ENCODE measurements around the gene ARHGAP24. TPM values are rescaled to one million over a fixed set of nuclear protein-coding genes. Genes with fewer than 3 reads are reported as not detected.
"Not testable (repeated sequence)": the region's sequence is repeated elsewhere in the genome, so short reads cannot be mapped to it uniquely, and the experiment has no call there.

Gene ARHGAP24
- total RNA-seq, 4 donors from 2014 or later, result 17.8 to 65.2 (median 27.2) TPM

GRCh38 chr4:85836588-85837438 is 361.9 kb downstream of the ARHGAP24 start:
- Histone ChIP-seq H3K9me3 (no peaks in the 10 kb centered on the region), H3K27ac (no peak overlapping the region), H3K27me3 (no peaks in the 10 kb centered on the region), H3K4me1 (no peaks in the 10 kb centered on the region), H3K36me3 (no peaks in the 10 kb centered on the region), H3K4me3 (no peak overlapping the region)
- TF ChIP-seq POLR2A (IDR thresholded peaks at IDR 0.05), result no peak
- no peak for TF ChIP-seq CTCF (IDR thresholded peaks at IDR 0.05)
- no peak for TF ChIP-seq EP300 (IDR thresholded peaks at IDR 0.05)
- TF ChIP-seq POLR2AphosphoS5 (IDR thresholded peaks at IDR 0.05), result no peak
- no peak for DNase-seq (ENCODE audit: low spot score in 2 of 2)
- WGBS, result 89% methylated on average over 3 of the region's 3 CpGs

GRCh38 chr4:85837439-85837733 is 362.4 kb downstream of the ARHGAP24 start:
- Histone ChIP-seq H3K9me3 (no peaks in the 10 kb centered on the region), H3K4me3 (no peak overlapping the region), H3K4me1 (no peaks in the 10 kb centered on the region), H3K27me3 (no peaks in the 10 kb centered on the region), H3K27ac (no peak overlapping the region), H3K36me3 (no peaks in the 10 kb centered on the region)
- DNase-seq (ENCODE audit: low spot score in 2 of 2), result no peak
- no peak for TF ChIP-seq EP300 (IDR thresholded peaks at IDR 0.05)
- no peak for TF ChIP-seq CTCF (IDR thresholded peaks at IDR 0.05)
- no peak for TF ChIP-seq POLR2A (IDR thresholded peaks at IDR 0.05)
- TF ChIP-seq POLR2AphosphoS5 (IDR thresholded peaks at IDR 0.05), result no peak
- WGBS, result 63% methylated on average over 4 of the region's 4 CpGs

DNA sequence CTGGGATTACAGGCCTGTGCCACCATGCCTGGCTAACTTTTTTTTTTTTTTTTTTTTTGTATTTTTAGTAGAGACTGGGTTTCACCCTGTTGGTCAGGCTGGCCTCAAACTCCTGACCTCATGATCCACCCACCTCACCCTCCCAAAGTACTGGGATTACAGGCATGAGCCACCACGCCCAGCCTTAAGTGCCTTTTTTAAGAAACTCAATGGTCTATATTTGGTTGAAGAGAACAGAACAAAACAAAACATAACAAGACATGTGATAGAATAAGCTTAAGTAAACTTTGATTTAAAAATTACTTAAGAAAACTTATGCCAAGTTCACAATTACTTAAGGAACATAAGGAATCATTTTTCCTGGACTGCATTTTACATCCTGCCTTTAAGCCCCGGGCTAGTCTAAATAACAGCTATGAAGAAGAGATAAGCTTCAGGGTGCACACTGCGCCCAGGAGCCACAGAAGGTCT is 365.1 kb downstream of the ARHGAP24 start:
- H3K4me1 ChIP-seq; DNase-seq (ENCODE audit: low spot score in 2 of 2); H3K27me3 ChIP-seq; H3K36me3 ChIP-seq; H3K27ac ChIP-seq; H3K4me3 ChIP-seq; H3K9me3 ChIP-seq: not testable (repeated sequence)
- WGBS, result 74% methylated on average over 3 of the region's 3 CpGs

DNA sequence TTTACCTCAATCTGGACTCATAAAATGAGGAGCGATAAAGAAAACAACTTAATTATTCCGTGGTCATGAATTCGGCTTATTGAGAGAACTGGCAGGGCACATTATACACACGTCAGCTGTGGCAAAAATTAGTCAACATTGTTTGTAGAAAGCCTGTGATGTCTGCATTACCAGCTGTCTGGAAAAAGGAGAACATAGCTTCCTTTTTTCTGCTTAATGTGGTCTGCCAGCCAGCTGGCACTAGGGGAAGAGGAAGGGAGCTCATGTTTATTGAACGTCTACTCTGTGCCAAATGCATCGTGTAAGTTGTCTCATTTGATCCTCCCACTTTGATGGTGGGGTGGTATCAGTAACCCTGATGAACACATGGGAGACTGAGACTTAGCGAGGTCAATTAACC is 367.6 kb downstream of the ARHGAP24 start:
- Histone ChIP-seq H3K9me3 (no peaks in the 10 kb centered on the region), H3K4me3 (no peak overlapping the region), H3K27ac (no peak overlapping the region), H3K36me3 (no peaks in the 10 kb centered on the region), H3K4me1 (no peaks in the 10 kb centered on the region), H3K27me3 (no peaks in the 10 kb centered on the region)
- DNase-seq (ENCODE audit: low spot score in 2 of 2), result no peak
- 44% methylated on average over 7 of the region's 7 CpGs for WGBS
- TF ChIP-seq CTCF (IDR thresholded peaks at IDR 0.05) (no peak), POLR2AphosphoS5 (IDR thresholded peaks at IDR 0.05) (no peak), POLR2A (IDR thresholded peaks at IDR 0.05) (no peak), EP300 (IDR thresholded peaks at IDR 0.05) (no peak)

DNA sequence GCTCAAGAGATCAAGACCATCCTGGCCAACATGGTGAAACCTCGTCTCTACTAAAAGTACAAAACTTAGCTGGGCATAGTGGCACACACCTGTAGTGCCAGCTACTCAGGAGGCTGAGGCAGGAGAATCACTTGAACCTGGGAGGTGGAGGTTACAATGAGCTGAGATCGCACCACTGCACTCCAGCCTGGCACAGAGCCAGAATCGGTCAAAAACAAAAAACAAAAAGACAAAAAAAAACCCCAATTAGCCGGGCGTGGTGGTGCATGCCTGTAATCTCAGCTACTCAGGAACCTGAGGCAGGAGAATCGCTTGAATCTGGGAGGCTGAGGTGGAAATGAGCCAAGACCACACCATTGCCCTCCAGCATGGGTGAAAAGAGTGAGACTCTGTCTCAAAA is 378.8 kb downstream of the ARHGAP24 start:
- H3K36me3 ChIP-seq; H3K9me3 ChIP-seq; H3K27ac ChIP-seq; DNase-seq (ENCODE audit: low spot score in 2 of 2); H3K4me3 ChIP-seq; H3K4me1 ChIP-seq; H3K27me3 ChIP-seq: not testable (repeated sequence)
- WGBS, result 62% methylated on average over 6 of the region's 6 CpGs

DNA sequence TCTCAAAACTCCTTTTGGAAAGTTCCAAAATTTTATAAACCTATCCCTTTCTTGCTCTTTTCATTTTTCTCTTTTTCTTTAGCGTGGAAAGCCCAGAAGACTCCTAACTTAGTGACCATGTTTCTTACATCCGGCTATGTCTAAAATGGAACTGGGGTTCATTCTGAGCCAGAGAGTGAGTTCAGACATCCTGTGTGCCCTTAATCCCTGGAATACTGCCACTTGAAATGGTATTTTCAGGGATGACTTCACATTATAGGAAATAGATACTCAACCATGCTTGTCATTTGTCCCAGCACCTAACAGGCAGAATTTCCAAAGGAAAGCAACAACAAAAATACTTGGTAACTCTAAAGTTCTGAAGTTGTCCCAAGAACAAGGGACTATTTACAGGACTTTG is 379.6 kb downstream of the ARHGAP24 start:
- H3K27ac ChIP-seq, result no peak overlapping the region
- TF ChIP-seq POLR2A (IDR thresholded peaks at IDR 0.05) (no peak), POLR2AphosphoS5 (IDR thresholded peaks at IDR 0.05) (no peak), CTCF (IDR thresholded peaks at IDR 0.05) (no peak), EP300 (IDR thresholded peaks at IDR 0.05) (no peak)
- H3K9me3 ChIP-seq, result no peaks in the 10 kb centered on the region
- no peak overlapping the region for H3K4me3 ChIP-seq
- DNase-seq (ENCODE audit: low spot score in 2 of 2), result no peak
- no peaks in the 10 kb centered on the region for H3K27me3 ChIP-seq
- no peaks in the 10 kb centered on the region for H3K36me3 ChIP-seq
- WGBS, result 72% methylated on average over 2 of the region's 2 CpGs
- no peaks in the 10 kb centered on the region for H3K4me1 ChIP-seq
